Nephron (organoid): ENCODE data around the gene SPPL2C.
A peak's percentile ranks its signal among the peaks of the same experiment; 100 is the strongest.

Experiments
- H3K27ac Mint-ChIP-seq, 3 experiments: 2 replicates each; pipeline ENCODE4 v1.8.0; 2020; ENCODE audit warnings: mixed read lengths in 3 of 3, mild to moderate bottlenecking in 2 of 3, moderate library complexity in 1 of 3
- H3K27me3 Mint-ChIP-seq: 2 replicates; pipeline ENCODE4 v1.8.0; 2021; ENCODE audit warnings: low read depth, mild to moderate bottlenecking, moderate library complexity, mixed read lengths
- H3K36me3 Mint-ChIP-seq: 2 replicates; pipeline ENCODE4 v1.8.0; 2020; ENCODE audit warnings: low read depth, mixed read lengths
- H3K4me1 Mint-ChIP-seq: 2 replicates; pipeline ENCODE4 v1.8.0; 2020; ENCODE audit warnings: mixed read lengths
- H3K4me3 Mint-ChIP-seq, 3 experiments: 2 replicates each; pipeline ENCODE4 v1.8.0; 2020; ENCODE audit warnings: mild to moderate bottlenecking in 3 of 3, mixed read lengths in 3 of 3, moderate library complexity in 2 of 3
- H3K9me3 Mint-ChIP-seq: 2 replicates; pipeline ENCODE4 v1.8.0; 2020; ENCODE audit warnings: mixed read lengths
- CTCF ChIP-seq, 3 experiments: fragments of 200-600 bp; sonication (generic); IDR thresholded peaks; one replicate each; pipeline ENCODE4 v1.5.0; 2021; ENCODE audit warnings: antibody characterized with exemption in 3 of 3; ENCODE audit not compliant: unreplicated experiment in 3 of 3

The SPPL2C gene

DNA sequence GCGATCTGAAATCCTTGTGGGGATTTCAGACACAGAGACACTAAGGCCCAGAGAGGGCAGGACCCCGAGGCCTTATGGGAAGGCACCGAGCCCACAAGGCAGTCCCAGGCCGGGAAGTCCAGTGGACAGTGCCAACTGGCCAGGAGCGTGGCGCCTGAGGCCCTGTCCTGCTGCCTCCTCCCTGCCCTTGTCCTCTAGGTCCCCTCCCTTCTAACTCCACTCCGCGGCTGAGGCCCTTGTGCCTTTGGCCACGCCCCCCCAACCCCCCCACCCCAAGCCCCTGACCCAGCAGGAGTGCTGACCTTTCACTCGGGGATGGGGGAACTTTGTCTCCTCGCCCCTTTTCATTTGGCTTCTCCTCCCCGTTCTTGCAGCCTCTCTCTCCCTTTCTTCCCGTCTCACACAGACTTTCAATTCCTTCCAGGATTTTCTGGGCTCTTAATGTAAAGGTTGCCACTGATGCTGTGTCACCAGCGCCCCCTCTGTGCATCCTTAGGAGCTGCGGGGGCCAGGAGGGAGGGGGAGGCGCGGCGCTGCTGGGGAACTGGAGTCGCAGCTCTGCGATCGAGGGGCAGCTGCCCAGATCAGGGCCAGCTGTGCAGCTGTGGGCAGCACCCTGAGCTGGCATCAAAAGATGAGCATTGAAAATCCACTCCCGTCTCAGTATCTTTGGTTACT, 31.5 kb upstream of the SPPL2C start:
- H3K4me1 Mint-ChIP-seq: no peaks in the 10 kb centered on the region
- no peaks in the 10 kb centered on the region for H3K9me3 Mint-ChIP-seq
- no peak overlapping the region for H3K4me3 Mint-ChIP-seq
- H3K27ac Mint-ChIP-seq: no peak overlapping the region
- no peaks in the 10 kb centered on the region for H3K36me3 Mint-ChIP-seq
- H3K27me3 Mint-ChIP-seq: peaks cover 51% of the 10 kb centered on the region
- TF ChIP-seq CTCF (IDR thresholded peaks at IDR 0.05; ENCODE audit: unreplicated experiment in 3 of 3): peak; percentile 13 to 40 (median 25)

GRCh38 chr17:45814622-45815606, 29.8 kb upstream of the SPPL2C start:
- Mint-ChIP-seq H3K27ac (no peak overlapping the region), H3K4me3 (no peak overlapping the region), H3K27me3 (peaks cover 43% of the 10 kb centered on the region), H3K36me3 (no peaks in the 10 kb centered on the region), H3K4me1 (no peaks in the 10 kb centered on the region), H3K9me3 (no peaks in the 10 kb centered on the region)
- TF ChIP-seq CTCF (IDR thresholded peaks at IDR 0.05; ENCODE audit: unreplicated experiment in 3 of 3): no peak

DNA sequence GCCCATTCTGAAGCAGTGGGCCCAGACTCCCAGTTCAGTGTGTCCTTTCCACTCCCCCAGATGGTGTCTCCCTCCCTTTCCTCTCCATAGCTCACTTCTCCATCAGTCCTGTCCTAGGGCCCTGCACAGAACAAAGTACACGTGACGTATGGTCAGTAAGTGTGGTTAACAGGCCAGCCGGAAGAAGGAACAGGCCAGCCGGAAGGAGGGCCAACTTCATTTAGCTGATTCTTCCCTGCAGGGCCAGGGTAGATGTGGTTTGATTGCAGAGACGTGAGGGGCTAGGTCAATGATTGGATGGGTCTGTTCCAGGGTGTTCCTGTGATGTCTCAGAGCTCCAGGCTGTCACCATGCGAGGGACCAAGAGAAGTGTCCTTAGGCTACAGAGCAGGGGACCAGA, 28.9 kb upstream of the SPPL2C start:
- H3K4me1 Mint-ChIP-seq: no peaks in the 10 kb centered on the region
- H3K27ac Mint-ChIP-seq: no peak overlapping the region
- H3K36me3 Mint-ChIP-seq: no peaks in the 10 kb centered on the region
- no peaks in the 10 kb centered on the region for H3K9me3 Mint-ChIP-seq
- TF ChIP-seq CTCF (IDR thresholded peaks at IDR 0.05; ENCODE audit: unreplicated experiment in 3 of 3): no peak
- peaks cover 46% of the 10 kb centered on the region for H3K27me3 Mint-ChIP-seq
- H3K4me3 Mint-ChIP-seq: no peak overlapping the region

- no peaks in the 10 kb centered on the region for H3K36me3 Mint-ChIP-seq
- H3K4me1 Mint-ChIP-seq: no peaks in the 10 kb centered on the region
- H3K9me3 Mint-ChIP-seq: no peaks in the 10 kb centered on the region
- H3K27ac Mint-ChIP-seq: no peak overlapping the region
- no peak overlapping the region for H3K4me3 Mint-ChIP-seq
- TF ChIP-seq CTCF (IDR thresholded peaks at IDR 0.05; ENCODE audit: unreplicated experiment in 3 of 3): no peak
- H3K27me3 Mint-ChIP-seq: peaks cover 34% of the 10 kb centered on the region
Measured at GRCh38 chr17:45818041-45818440, 26.6 kb upstream of the SPPL2C start.

GRCh38 chr17:45818699-45819098, 26.0 kb upstream of the SPPL2C start:
- Mint-ChIP-seq H3K4me1 (no peaks in the 10 kb centered on the region), H3K4me3 (no peak overlapping the region), H3K9me3 (no peaks in the 10 kb centered on the region), H3K27ac (no peak overlapping the region), H3K36me3 (no peaks in the 10 kb centered on the region), H3K27me3 (peaks cover 37% of the 10 kb centered on the region)
- no peak for TF ChIP-seq CTCF (IDR thresholded peaks at IDR 0.05; ENCODE audit: unreplicated experiment in 3 of 3)
